NCI-H1930 (cell line): ENCODE measurements around the gene CDH13.

Experiments
- DNase-seq, 2 experiments: peaks; one replicate each; lab custom pipeline; 2025; lab: John Stamatoyannopoulos, UW

Gene CDH13

DNA sequence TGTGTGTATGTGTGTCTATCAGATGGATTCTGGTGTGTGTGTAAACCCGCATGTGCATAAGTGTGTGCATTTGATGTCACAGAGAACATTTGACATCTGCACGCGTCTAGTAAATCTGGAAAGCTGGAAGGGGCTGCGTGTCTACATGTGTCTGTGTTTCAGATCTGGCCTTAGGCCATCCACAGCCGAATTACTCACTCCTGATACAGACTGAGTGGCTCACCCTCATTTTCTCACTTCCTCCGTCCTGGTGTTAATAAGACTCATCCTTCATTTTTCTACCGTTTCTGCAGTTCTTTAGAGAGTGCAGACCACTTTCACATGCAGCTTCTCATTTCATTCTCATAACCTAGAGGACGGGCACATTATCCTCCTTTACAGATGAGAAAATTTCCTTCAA, 491.6 kb downstream of the CDH13 start:
- DNase-seq, result no peak

DNA sequence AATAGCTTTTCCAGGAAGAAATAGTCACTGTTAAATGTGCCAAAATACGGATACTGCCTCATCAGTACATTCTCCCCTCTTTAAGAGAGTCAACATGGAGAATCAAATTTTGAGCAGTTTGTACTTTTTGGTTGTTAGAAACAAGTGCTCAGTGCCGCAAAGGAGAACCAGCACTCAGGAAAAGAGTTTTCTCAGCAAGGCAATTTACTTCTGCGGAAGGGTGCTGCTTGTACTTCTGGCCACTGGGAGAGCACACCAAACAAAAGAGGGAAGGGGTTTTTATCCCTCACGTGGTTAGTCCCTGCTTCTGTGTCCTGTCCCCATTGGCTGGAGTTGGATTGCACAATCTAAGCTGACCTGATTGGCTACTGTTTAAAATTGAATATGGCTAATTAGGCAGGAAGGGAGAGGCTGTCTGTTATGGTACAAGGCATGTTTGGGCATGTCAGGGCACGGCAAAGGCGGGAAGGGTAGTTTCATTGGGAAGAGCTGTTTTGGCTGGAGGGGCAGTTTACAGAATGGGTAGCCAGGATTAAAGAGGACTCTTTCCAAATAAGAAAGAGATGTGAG, 499.3 kb downstream of the CDH13 start:
- no peak for DNase-seq

DNA sequence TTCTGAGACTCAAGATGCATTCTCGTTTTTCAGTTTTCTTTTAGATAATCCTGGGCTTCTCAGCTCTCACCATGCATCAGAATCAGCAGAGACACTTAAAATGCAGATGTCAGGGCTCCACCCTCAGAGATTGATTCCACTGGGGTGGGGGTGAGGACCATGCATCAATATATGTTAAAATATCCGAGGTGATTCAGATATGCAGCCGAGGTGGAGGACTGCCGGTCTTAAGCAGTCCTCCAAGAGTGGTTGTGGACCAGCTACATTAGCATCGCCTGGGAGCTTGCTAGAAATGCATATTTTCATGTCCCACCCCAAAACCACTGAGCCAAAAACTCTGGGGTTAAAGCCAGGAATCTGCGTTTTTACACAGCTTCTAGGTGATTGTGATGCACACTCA, 501.3 kb downstream of the CDH13 start:
- no peak for DNase-seq

DNA sequence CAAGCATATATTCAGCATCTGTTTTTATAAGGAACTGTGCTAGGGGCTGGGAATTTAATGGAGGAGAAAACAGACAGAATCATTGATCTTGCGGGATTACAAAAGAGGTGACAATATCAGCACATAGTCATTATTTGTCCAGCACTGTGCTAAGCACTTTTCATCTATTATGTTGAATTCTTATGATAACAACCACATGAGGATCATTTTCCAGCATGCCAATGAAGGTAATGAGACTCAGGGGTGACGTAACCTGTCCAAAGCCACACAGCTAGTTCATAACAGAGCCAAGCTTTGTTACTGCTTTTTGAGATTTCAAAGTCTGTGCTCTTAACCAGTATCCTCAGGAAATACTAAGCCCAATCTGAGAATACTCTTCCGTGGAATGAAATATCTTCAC, 503.3 kb downstream of the CDH13 start:
- no peak for DNase-seq

DNA sequence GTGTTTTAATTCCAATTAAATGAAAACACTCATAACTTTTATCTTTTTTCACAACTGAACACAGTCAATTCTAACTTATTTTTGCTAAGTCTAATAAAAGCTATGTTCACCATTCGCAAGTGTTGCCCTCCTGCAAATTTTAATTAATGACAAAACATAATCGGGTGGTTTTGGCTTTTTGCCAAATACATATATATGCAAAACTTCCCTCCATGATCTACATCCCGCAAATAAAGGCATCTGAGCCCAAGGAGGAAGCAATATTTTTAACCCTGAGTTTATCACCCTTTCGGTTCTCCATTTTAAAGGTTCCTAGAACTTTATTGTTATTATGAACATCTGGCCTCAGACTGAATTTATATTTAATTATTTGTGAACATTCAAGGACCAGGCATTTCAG, 507.9 kb downstream of the CDH13 start:
- no peak for DNase-seq

DNA sequence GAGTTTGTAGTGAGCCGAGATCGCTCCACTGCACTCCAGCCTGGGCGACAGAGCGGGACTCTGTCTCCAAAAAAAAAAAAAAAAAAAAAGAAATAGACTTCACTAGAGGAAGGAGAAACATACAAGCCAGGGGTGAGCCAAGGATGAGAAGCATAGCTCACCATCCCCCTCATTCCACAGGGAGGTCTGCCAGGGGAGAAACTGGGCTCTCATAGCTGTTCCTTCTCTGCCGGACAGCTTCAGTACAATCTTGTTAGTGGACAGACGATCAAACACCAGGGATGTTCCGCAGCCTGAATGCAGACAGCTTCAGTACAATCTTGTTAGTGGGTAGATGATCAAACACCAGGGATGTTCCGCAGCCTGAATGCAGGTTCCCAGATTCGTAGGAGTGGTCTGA, 509.6 kb downstream of the CDH13 start:
- no peak for DNase-seq

DNA sequence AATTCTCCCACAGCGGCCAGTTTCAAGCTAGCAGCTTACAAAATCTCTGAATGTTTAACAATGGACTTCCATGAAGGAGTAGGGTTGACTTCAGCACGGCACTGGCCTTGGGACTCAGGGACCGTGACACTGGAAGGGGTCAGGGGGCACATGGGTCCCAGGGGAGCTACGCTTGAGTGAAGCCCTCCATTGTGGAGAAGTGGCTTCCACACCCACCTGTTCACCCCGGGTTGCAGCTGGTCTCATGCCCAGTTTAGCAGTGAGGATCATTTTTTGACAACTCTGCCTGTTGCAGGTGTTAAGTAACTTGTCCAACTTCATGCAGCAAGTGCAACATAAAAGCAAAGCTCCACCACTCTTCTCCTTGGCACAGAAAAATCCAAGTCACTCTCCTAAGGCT, 510.2 kb downstream of the CDH13 start:
- DNase-seq, result no peak

DNA sequence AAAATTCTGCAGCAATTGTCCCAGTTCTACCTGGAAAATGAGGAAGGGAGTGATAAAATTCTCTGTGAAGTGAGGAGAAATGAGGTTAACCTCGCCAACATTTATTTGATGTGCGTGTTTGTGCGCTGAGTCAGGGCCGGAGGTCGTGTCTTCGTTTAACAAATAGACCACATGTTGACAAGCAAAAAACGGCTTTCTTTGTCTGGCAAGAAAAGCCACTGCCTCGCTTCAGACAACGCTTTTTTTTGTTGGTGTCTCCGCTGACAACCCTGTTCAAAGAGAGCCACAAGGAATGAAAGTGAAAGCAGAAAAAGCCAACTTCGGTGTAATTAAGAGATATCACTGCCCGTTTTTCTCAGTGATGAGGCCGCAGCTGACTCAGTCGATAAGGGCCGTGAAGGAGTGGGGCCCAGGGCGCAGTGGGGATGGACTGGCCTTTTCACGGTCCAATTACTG, 510.6 kb downstream of the CDH13 start:
- DNase-seq, result no peak

DNA sequence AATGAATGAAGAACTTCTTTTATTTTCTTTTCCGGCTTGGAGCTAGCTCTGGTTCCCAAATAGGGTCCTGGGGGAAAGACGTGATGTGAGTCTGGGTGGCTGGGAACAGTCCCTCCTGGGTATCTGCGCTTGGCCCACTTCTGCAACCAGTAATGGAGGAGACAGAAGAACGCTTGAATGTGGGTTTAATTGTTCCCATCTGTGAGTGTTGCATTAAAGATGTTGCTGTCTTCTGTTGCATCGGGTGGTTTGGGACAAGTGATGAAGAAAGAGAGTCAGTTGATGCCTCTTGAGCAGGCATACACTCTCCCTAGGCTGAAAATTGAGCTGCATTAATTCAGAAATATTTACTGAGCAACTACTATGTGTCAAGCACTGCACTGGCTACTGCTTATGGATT, 511.1 kb downstream of the CDH13 start:
- no peak for DNase-seq

DNA sequence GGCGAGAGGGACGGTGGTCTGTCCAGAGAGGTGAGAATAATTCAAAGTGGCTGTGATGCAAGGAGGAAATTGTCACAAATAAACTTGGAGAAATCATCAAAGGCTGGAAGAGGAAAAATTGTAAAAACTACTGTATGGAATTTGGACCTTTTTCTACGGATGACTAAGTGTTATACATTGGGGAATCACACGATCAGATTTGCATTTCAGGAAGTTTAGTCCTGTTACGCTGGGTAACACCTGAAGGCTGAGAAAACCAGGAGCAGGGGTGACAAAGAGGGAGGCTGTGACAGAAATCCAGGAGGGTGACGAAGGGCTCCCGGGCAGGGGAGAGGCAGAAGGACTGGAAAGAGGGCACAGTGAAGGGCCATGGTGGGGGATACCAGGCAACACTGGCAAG, 511.7 kb downstream of the CDH13 start:
- no peak for DNase-seq

DNA sequence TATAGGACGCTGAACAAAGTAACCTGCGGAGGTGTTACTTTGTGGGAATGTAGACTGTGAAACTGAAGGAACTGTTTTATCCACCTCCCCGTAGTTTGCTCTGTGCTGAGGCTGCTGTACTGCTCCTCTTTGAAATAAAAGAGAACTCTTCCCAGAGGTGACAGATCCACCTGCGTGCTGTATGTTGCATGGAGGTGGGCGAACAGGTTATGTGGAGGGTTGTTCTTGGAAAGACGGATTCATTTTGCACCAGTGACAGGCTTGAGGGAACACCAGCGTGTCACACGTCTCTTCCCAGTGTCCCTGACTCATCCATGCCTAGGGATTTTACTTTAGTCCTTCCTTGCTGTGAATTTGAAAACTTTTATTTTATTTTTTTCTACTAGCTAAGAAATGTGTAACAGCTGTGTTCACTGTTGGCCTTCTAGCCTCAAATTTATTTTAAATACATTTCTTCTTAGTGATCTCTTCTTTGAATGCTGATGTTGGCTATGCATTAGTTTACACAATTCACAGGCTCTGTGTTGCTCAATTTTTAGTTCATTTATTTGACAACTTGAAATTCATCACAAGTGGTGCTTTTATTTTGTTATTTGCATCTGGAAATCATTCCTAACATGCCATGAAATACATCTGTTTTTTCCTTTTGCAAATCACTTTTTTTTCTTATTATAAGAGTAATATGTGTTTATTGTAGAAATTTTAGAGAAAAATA, 512.4 kb downstream of the CDH13 start:
- DNase-seq, result no peak

DNA sequence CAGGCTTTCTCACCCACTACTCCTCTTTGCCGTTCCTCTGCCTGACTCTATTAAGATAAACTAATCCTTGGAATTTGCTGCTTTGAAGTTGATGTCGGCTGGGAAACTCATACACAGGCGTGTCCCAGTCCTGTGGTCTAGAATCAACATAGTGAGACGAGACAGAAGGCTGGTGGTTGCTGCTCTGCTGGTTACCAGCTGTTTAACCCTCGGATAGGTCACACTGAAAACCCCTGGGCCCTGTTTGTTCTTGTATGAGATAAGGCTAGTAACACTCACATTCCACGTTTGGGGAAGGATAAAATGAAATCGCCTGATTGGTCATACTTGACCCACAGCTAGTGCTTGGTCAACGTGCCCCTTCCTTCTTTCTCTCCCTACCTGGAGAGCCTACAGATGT, 517.0 kb downstream of the CDH13 start:
- no peak for DNase-seq

DNA sequence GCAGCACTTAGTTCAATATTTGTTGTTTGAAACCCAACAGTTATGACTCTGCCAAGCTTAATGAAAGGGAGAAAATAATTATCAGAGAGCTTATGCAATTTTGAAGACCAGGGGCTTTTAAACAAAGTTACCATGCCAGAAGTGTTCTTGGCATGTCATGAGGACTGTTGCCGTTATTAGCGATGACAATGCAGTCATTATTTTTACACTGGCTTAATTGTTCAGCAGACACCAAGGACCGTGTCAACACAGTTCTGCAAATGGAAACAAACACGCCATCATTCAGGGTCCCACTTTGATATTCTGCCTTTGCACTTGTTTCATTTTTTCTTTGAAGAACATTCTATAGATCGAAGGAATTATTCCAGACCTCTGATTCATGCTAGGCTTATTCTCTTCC, 518.5 kb downstream of the CDH13 start:
- DNase-seq, result no peak

DNA sequence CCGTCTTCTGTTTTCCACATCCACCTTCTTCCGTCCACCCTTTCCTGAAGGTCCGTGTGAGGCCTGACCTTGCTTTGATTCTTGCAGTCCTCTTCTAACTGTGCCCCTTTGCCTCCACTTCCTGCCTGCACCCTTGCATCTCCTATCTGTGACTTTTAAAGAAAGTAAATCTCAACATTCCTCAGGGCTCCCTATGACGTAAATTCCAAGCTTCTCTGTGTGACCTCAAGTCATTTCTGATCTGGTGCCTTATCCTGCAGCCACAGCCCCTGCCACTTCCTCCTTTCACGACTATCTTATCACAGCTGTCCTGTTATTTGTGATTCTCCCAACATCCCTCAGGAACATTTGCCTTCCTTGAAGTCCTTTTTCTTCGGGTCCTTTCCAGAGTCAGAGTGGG, 520.5 kb downstream of the CDH13 start:
- DNase-seq, result no peak

DNA sequence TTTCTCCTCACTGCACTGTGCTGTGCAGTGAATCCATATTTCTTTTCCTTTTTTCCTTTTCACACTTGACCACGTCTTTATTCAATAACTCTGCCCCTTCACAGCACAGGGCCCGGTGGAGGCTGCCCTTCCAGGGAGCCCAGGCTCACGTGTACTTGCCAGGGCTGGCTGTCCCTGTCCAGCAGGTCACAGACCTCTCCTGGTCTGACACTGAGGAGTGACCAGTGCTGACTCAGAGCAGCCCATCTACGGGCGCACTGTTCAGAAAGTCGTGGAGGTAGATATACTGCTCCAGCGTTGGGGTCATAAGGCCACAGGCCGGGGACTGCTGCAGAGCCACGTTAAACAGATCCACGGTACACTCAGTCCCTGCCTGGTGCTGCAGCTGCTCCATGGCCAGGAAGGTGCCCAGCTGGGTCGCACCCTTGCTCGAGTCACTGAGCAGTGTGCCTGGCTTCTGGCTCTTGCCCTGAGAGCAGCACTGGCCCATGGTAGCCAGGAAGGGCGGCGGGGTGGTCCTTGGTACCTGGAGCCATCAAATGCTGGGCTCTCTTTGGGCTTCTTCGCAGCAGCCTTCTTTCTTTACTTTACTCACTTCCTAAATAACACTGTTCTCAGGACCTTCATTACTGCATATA, 531.7 kb downstream of the CDH13 start:
- DNase-seq, result no peak

DNA sequence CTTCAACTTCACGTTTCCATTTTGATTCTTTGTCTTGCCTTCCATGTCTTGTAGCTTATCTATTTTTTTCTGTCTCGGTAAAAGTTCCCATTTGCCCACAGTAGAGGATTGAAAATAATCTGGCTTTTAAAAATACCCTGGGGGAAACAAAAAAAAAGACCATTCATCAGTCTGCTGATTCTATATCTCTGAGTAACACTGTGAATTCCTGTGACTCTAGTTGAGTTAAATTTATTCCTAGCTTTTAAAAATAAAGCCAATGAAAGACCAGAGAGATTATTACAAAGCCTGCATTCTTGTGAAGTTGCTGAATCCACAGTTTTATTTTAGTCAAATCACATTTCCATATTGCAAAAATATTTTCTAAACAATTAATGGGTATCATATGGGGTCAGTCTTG, 532.3 kb downstream of the CDH13 start:
- no peak for DNase-seq

DNA sequence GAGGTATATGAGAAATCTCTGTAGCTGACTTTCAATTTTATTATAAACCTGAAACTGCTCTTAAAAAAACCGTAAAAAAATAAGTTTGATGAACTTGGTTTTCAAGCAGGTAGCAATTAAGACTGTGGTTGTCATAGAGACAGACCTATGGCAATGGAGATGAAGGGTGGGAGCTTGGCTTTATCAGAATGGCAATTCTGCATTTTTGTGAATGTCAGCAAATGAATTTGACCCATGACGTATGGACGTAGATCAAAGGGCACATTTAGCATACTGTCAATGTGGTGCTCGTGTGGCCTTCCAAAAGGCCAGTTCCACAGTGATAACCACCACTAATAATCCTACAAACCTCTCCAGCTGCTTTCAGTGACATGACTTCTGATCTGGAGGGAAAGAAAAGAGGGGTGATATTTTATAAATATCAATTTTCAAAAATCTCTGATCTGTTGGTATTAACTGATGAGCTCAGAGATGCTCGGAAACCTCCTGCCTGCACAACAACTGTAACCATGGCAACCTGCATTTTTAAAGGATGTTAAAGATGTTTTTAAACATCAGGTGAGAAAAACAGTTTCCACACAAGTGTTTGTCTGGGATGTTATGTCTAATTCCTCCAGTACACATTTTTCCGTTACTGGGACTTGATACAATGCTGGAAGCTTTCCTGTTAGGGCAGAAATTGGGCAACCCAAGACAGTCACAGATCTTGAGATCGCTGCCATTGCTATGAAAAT, 533.7 kb downstream of the CDH13 start:
- no peak for DNase-seq

DNA sequence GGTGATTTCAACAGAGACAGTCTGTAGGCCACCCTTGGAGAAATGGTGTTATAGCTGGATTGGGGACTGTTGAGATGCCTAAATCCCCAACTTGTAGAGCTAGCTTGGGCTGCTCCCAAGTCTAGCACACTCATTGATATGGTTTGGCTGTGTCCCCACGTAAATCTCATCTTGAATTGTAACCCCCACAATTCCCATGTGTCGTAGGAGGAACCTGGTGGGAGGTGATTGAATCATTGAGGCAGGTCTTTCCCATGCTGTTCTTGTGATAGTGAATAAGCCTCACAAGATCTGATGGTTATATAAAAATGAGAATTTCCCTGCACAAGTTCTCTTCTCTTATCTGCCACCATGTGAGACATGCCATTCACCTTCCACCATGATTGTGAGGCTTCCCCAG, 536.0 kb downstream of the CDH13 start:
- DNase-seq, result no peak

DNA sequence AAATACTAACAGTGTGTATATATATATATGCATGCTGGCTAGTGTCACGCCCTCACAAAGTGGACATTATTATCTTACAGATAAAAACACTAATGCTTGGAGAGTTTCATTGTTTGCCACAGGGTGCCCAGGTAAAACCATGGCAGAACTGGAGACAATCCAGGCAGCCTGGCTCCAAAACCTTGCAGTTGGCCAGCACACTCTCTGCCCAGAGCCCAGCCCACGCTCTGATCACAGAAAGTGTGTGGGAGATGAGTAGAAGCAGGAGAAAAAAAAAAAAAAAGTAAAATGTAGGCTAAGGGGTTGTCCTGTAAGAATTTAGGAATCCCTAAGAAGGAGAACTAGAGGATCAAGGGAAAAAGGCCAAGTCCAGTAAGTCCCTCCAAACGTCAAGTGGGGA, 538.0 kb downstream of the CDH13 start:
- DNase-seq, result no peak

DNA sequence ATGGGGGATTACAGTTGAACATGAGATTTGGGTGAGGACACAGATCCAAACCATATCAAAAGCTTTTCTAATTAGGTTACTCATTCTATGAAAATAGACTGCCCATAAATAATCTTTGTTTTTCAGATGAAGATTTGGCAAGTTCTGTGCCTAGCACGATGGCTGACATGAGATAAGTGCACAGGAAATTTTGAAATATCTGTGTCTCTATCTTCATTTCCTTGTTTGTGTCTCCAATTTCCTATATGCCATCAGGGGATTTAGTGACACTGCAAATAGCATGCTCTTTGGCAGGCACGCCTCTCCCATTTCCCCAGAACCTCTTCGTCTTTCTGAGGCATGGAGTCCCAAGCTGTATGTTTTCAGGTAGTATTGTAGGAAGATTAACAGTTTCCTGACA, 544.6 kb downstream of the CDH13 start:
- no peak for DNase-seq

DNA sequence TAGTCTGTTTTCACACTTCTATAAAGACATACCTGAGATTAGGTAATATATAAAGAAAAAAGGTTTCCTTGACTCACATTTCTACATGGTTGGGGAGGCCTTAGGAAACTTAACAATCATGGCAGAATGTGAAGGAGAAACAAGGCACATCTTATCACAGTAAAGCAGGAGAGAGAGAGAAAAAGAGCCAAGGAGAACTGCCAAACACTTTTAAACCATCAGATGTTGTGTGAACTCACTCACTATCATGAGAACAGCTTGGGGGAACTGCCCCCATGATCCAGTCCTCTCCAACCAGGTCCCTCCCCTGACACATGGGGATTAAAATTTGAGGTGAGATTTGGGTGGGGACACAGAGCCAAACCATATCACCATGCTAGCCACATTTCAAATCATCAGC, 547.9 kb downstream of the CDH13 start:
- DNase-seq, result no peak

DNA sequence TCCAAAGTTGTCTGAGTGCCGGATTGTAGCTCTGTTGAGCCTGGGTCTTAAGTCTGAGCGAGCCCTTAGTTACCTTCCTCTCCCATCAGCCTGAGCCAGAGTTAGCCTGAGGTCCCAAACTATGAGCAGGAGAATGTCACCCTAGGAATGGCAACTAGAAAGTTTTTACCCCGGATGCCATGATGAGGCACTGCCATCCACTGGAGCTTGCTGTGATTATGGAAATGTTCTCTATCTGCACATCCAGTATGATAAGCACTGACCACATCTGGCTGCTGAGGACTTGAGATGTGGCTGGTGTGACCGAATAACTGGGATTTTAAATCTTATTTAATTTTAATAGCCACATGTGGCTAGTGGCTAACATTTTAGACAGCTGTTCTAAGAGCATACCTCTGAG, 550.0 kb downstream of the CDH13 start:
- no peak for DNase-seq

DNA sequence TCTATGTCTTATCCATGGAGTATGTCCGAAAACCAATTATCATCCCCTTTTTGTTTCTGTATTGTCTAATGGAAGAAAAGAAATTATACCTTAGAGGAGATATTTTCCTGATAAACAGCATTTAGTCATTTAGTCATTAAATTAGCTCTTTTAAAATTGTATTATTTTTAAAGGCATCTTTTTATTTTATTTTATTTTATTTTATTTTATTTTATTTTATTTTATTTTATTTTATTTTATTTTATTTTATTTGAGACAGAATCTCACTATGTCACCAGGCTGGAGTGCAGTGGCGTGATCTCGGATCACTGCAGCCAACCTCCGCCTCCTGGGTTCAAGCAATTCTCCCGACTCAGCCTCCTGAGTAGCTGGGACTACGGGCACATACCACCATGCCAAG, 559.1 kb downstream of the CDH13 start:
- no peak for DNase-seq
